ENCODE measurements around the gene ADCY9. TPM values are rescaled to one million over a fixed set of nuclear protein-coding genes. Genes with fewer than 3 reads are reported as not detected.

ADCY9 gene
- total RNA-seq, 1 experiment from 2014 or later = 4.7 TPM

DNA sequence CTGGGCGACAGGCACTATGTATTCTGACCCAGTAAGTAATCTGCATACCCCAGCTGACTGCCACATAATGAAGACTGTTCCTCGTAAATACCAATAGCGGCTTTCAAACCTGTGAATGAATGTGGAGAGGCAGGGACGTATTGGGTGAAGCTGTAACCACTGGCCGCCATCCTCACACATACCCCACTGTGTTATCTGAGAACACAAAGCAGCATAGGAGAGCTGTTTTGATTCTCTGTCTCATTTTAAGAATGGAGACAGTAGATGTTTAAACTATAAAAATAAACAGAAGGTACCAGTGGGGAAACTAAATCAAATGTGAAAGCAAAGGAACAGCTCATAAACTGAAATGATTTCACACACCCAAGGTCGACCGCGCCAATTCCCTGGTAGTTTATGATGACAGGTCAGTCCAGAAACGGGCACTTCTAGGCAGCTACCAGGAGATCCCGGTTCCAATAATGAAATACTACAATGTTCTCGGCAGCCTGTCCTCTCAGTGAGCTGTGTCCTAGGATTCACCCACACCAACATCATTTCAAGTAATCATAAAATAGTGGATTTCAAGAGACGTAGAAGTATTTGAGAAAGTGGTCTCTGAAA lies 109.7 kb downstream of the ADCY9 start:
- WGBS (ENCODE audit: extremely low coverage, insufficient read length, low lambda C conversion rate) = no CpG with 5 or more reads among the region's 12 CpGs
- no peak overlapping the region for H3K4me3 Mint-ChIP-seq

More for the DNA sequence above, 109.7 kb downstream of the ADCY9 start:
- Histone ChIP-seq H2BK20ac (ENCODE audit: low read depth, low read length, poor library complexity, severe bottlenecking) (no peak overlapping the region), H3K14ac (ENCODE audit: insufficient read depth, low read length) (no peak overlapping the region), H3K79me2 (ENCODE audit: insufficient read depth, low read length) (no peaks in the 10 kb centered on the region), H3K23me2 (ENCODE audit: insufficient read length, low read depth, low read length, poor library complexity, severe bottlenecking) (no peaks in the 10 kb centered on the region), H4K91ac (ENCODE audit: insufficient read length, low read depth, low read length) (no peak overlapping the region), H4K20me1 (ENCODE audit: control insufficient read depth, insufficient read depth, insufficient read length) (no peaks in the 10 kb centered on the region), H2BK12ac (ENCODE audit: insufficient read length, low read depth, low read length) (no peak overlapping the region), H3K23ac (ENCODE audit: insufficient read length, low read depth, low read length) (no peak overlapping the region), H3K4me1 (ENCODE audit: insufficient read depth, low read length) (peaks cover 8% of the 10 kb centered on the region; the same call in 1 of the 2 replicates), H3K27ac (ENCODE audit: insufficient read length, low read depth, low read length) (no peak overlapping the region), H3K9me3 (ENCODE audit: control insufficient read depth, low read depth, low read length) (no peaks in the 10 kb centered on the region), H3K9ac (ENCODE audit: extremely low read depth, insufficient read length, low read length) (no peak overlapping the region), H4K5ac (ENCODE audit: insufficient read length, low read depth, low read length) (no peak overlapping the region), H2BK5ac (ENCODE audit: insufficient read length, low read length) (no peak overlapping the region), H3K56ac (ENCODE audit: insufficient read length, low read depth, low read length) (no peak overlapping the region), H4K8ac (replicated peaks; ENCODE audit: insufficient read length, low read depth, low read length) (no peak overlapping the region), H2AK5ac (ENCODE audit: insufficient read length, low read length) (no peak overlapping the region), H3K4me2 (ENCODE audit: insufficient read depth, insufficient read length, low read length) (no peak overlapping the region), H2BK120ac (ENCODE audit: low read depth, low read length, poor library complexity, severe bottlenecking) (no peak overlapping the region), H2AFZ (ENCODE audit: low read length) (no peak overlapping the region), H3K18ac (ENCODE audit: insufficient read length, low read depth, low read length) (no peak overlapping the region), H3K79me1 (ENCODE audit: insufficient read depth, low read depth, low read length, poor library complexity, severe bottlenecking) (no peaks in the 10 kb centered on the region), H3K4ac (ENCODE audit: low read depth, low read length) (no peak overlapping the region), H3T11ph (ENCODE audit: low read length) (no peak overlapping the region), H2BK15ac (ENCODE audit: low read depth, low read length) (no peak overlapping the region), H3K27me3 (ENCODE audit: insufficient read depth, low read length) (no peaks in the 10 kb centered on the region)
- no peak for DNase-seq
- peaks cover 18 to 29% of the 10 kb centered on the region in 2 experiments for H3K4me1 Mint-ChIP-seq
- no peaks in the 10 kb centered on the region; a peak in 1 of 5 replicates for H3K9me3 Mint-ChIP-seq
- H3K27ac Mint-ChIP-seq = no peak overlapping the region
- H3K36me3 Mint-ChIP-seq (ENCODE audit: insufficient read depth in 1 of 3, low read depth in 3 of 3) = peaks cover 0 to 3% (median 0%) of the 10 kb centered on the region in 3 experiments; a peak in 2 of 7 replicates
- no peak for TF ChIP-seq CTCF (conservative IDR thresholded peaks at IDR 0.05)
- H3K27me3 Mint-ChIP-seq (ENCODE audit: low read depth) = no peaks in the 10 kb centered on the region; the same call in 1 of the 2 replicates

All from H9 (cell line).